ENCODE data around the gene NHSL2. TPM values are rescaled to one million over a fixed set of nuclear protein-coding genes. Genes with fewer than 3 reads are reported as not detected.

The NHSL2 gene
- total and polyA plus RNA-seq, 2 experiments from 2014 or later: 4.7 to 9.5 TPM

DNA sequence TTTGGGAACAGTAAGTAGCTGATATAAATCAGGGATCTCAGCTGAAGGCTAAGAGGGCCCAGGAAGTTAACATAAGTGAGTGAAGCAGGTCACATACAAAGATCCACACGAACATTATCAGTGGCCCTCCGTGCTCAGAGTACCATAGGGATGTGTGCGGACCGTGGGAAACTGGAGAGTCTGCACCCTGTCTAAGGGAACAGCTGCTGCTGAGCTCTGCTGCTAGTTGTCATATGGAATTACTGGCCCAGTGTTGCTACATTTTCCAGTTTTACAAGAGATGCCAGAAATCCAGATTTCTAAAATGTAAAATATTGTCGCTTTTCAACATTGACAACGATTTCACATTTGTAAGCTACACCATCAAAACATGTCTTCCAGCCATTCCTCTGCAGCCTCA is 130.5 kb downstream of the NHSL2 start:
- Histone ChIP-seq H3K4me1 (ENCODE audit: insufficient read depth) (0 out of 2 replicates have a peak, but pooled peaks cover under 1% of the 10 kb centered on the region), H3F3A (replicated peaks; ENCODE audit: low read depth) (no peaks in the 10 kb centered on the region), H2AFZ (no peak overlapping the region), H3K36me3 (ENCODE audit: insufficient read depth) (no peaks in the 10 kb centered on the region), H3K27ac (ENCODE audit: low read depth) (no peak overlapping the region), H4K20me1 (replicated peaks; ENCODE audit: insufficient read depth) (no peaks in the 10 kb centered on the region), H3K27me3 (ENCODE audit: insufficient read depth) (no peaks in the 10 kb centered on the region), H3K4me2 (no peak overlapping the region), H3K9me2 (ENCODE audit: insufficient read depth) (no peaks in the 10 kb centered on the region), H3K4me3 (no peak overlapping the region), H3K79me2 (replicated peaks; ENCODE audit: insufficient read depth) (no peaks in the 10 kb centered on the region)
- no peak for ATAC-seq
- Mint-ChIP-seq H3K27me3 (ENCODE audit: insufficient read depth, low read depth, poor library complexity) (peaks cover 5% of the 10 kb centered on the region), H3K4me1 (peaks cover 15% of the 10 kb centered on the region), H3K27ac (no peak overlapping the region), H3K9me3 (peaks cover 6% of the 10 kb centered on the region), H3K4me3 (no peak overlapping the region), H3K36me3 (ENCODE audit: low read depth) (peaks cover 9% of the 10 kb centered on the region; the same call in 2 of the 3 replicates)
- TF ChIP-seq NANOG (IDR thresholded peaks at IDR 0.05; ENCODE audit: borderline replicate concordance) (no peak), POLR2AphosphoS5 (IDR thresholded peaks at IDR 0.05; ENCODE audit: low read depth) (no peak), JUNB (IDR thresholded peaks at IDR 0.05; ENCODE audit: unreplicated experiment) (no peak), EZH2 (IDR thresholded peaks at IDR 0.05; ENCODE audit: low read depth, unreplicated experiment) (no peak), STAT1 (IDR thresholded peaks at IDR 0.05; ENCODE audit: unreplicated experiment) (no peak), CREB1 (CRISPR knock-in tag; IDR thresholded peaks at IDR 0.05; ENCODE audit: low read depth) (no peak), ZNF331 (CRISPR knock-in tag; IDR thresholded peaks at IDR 0.05; ENCODE audit: low read depth) (no peak), EZH2phosphoT487 (IDR thresholded peaks at IDR 0.05; ENCODE audit: unreplicated experiment) (no peak), ZNF114 (CRISPR knock-in tag; IDR thresholded peaks at IDR 0.05) (no peak)
- TF ChIP-seq, protein P1, sequence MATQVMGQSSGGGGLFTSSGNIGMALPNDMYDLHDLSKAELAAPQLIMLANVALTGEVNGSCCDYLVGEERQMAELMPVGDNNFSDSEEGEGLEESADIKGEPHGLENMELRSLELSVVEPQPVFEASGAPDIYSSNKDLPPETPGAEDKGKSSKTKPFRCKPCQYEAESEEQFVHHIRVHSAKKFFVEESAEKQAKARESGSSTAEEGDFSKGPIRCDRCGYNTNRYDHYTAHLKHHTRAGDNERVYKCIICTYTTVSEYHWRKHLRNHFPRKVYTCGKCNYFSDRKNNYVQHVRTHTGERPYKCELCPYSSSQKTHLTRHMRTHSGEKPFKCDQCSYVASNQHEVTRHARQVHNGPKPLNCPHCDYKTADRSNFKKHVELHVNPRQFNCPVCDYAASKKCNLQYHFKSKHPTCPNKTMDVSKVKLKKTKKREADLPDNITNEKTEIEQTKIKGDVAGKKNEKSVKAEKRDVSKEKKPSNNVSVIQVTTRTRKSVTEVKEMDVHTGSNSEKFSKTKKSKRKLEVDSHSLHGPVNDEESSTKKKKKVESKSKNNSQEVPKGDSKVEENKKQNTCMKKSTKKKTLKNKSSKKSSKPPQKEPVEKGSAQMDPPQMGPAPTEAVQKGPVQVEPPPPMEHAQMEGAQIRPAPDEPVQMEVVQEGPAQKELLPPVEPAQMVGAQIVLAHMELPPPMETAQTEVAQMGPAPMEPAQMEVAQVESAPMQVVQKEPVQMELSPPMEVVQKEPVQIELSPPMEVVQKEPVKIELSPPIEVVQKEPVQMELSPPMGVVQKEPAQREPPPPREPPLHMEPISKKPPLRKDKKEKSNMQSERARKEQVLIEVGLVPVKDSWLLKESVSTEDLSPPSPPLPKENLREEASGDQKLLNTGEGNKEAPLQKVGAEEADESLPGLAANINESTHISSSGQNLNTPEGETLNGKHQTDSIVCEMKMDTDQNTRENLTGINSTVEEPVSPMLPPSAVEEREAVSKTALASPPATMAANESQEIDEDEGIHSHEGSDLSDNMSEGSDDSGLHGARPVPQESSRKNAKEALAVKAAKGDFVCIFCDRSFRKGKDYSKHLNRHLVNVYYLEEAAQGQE (IDR thresholded peaks at IDR 0.05; ENCODE audit: unreplicated experiment): no peak
- TF ChIP-seq, protein P2, sequence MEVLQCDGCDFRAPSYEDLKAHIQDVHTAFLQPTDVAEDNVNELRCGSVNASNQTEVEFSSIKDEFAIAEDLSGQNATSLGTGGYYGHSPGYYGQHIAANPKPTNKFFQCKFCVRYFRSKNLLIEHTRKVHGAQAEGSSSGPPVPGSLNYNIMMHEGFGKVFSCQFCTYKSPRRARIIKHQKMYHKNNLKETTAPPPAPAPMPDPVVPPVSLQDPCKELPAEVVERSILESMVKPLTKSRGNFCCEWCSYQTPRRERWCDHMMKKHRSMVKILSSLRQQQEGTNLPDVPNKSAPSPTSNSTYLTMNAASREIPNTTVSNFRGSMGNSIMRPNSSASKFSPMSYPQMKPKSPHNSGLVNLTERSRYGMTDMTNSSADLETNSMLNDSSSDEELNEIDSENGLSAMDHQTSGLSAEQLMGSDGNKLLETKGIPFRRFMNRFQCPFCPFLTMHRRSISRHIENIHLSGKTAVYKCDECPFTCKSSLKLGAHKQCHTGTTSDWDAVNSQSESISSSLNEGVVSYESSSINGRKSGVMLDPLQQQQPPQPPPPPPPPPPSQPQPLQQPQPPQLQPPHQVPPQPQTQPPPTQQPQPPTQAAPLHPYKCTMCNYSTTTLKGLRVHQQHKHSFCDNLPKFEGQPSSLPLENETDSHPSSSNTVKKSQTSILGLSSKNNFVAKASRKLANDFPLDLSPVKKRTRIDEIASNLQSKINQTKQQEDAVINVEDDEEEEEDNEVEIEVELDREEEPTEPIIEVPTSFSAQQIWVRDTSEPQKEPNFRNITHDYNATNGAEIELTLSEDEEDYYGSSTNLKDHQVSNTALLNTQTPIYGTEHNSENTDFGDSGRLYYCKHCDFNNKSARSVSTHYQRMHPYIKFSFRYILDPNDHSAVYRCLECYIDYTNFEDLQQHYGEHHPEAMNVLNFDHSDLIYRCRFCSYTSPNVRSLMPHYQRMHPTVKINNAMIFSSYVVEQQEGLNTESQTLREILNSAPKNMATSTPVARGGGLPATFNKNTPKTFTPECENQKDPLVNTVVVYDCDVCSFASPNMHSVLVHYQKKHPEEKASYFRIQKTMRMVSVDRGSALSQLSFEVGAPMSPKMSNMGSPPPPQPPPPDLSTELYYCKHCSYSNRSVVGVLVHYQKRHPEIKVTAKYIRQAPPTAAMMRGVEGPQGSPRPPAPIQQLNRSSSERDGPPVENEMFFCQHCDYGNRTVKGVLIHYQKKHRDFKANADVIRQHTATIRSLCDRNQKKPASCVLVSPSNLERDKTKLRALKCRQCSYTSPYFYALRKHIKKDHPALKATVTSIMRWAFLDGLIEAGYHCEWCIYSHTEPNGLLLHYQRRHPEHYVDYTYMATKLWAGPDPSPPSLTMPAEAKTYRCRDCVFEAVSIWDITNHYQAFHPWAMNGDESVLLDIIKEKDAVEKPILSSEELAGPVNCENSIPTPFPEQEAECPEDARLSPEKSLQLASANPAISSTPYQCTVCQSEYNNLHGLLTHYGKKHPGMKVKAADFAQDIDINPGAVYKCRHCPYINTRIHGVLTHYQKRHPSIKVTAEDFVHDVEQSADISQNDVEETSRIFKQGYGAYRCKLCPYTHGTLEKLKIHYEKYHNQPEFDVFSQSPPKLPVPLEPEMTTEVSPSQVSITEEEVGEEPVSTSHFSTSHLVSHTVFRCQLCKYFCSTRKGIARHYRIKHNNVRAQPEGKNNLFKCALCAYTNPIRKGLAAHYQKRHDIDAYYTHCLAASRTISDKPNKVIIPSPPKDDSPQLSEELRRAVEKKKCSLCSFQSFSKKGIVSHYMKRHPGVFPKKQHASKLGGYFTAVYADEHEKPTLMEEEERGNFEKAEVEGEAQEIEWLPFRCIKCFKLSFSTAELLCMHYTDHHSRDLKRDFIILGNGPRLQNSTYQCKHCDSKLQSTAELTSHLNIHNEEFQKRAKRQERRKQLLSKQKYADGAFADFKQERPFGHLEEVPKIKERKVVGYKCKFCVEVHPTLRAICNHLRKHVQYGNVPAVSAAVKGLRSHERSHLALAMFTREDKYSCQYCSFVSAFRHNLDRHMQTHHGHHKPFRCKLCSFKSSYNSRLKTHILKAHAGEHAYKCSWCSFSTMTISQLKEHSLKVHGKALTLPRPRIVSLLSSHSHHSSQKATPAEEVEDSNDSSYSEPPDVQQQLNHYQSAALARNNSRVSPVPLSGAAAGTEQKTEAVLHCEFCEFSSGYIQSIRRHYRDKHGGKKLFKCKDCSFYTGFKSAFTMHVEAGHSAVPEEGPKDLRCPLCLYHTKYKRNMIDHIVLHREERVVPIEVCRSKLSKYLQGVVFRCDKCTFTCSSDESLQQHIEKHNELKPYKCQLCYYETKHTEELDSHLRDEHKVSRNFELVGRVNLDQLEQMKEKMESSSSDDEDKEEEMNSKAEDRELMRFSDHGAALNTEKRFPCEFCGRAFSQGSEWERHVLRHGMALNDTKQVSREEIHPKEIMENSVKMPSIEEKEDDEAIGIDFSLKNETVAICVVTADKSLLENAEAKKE (CRISPR knock-in tag; IDR thresholded peaks at IDR 0.05): no peak
- TF ChIP-seq, protein P3, sequence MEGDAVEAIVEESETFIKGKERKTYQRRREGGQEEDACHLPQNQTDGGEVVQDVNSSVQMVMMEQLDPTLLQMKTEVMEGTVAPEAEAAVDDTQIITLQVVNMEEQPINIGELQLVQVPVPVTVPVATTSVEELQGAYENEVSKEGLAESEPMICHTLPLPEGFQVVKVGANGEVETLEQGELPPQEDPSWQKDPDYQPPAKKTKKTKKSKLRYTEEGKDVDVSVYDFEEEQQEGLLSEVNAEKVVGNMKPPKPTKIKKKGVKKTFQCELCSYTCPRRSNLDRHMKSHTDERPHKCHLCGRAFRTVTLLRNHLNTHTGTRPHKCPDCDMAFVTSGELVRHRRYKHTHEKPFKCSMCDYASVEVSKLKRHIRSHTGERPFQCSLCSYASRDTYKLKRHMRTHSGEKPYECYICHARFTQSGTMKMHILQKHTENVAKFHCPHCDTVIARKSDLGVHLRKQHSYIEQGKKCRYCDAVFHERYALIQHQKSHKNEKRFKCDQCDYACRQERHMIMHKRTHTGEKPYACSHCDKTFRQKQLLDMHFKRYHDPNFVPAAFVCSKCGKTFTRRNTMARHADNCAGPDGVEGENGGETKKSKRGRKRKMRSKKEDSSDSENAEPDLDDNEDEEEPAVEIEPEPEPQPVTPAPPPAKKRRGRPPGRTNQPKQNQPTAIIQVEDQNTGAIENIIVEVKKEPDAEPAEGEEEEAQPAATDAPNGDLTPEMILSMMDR (conservative IDR thresholded peaks at IDR 0.05; ENCODE audit: low read depth in 2 of 2): no peak
- TF ChIP-seq, protein P4, sequence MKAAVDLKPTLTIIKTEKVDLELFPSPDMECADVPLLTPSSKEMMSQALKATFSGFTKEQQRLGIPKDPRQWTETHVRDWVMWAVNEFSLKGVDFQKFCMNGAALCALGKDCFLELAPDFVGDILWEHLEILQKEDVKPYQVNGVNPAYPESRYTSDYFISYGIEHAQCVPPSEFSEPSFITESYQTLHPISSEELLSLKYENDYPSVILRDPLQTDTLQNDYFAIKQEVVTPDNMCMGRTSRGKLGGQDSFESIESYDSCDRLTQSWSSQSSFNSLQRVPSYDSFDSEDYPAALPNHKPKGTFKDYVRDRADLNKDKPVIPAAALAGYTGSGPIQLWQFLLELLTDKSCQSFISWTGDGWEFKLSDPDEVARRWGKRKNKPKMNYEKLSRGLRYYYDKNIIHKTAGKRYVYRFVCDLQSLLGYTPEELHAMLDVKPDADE (IDR thresholded peaks at IDR 0.05): no peak
- DNase-seq (ENCODE audit: low spot score): no peak

Measured in GM23338 (cell line).